ENCODE results near the gene CCNL1. TPM values are rescaled to one million over a fixed set of nuclear protein-coding genes. Genes with fewer than 3 reads are reported as not detected.

CCNL1 gene
- total and polyA plus RNA-seq, 2 donors (not counting 3 experiments of a cell fraction or from before 2014, with no cell fraction given): 119 to 137 TPM

DNA sequence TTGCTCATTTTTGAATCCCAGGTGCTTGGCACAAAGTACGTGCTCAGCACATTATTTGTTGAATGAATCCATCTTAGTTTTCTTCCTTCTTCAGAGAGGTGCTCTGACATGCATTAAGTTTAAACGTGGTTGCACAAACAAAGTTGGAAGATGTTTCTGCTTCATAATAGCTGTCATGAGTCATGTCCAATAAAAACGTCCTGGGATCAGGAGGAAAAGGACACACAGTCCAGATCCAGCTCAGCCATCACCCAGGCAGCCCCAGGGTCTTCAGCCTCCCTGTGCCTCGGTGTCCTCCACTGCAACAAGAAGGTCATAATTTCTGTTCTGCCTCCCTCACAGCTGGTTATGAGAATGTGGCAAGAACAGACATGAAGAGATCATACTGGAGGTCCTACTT is 55.4 kb downstream of the CCNL1 start:
- Histone ChIP-seq H3K36me3 (ENCODE audit: control insufficient read depth in 2 of 2, extremely low read depth in 1 of 2, insufficient read depth in 2 of 2, low read length in 2 of 2) (no peaks in the 10 kb centered on the region), H3K9me1 (replicated peaks; ENCODE audit: control insufficient read depth, extremely low read depth, insufficient read depth, low read length) (no peaks in the 10 kb centered on the region), H3K27ac (ENCODE audit: insufficient read depth, low read depth, low read length) (no peak overlapping the region), H3K9ac (replicated peaks; ENCODE audit: extremely low read depth, insufficient read depth, low read length) (no peak overlapping the region), H4K20me1 (replicated peaks; ENCODE audit: control insufficient read depth, extremely low read depth, insufficient read depth, low read length) (no peaks in the 10 kb centered on the region), H3K27me3 (ENCODE audit: control insufficient read depth in 2 of 2, insufficient read depth in 2 of 2, low read length in 2 of 2) (no peaks in the 10 kb centered on the region), H2AFZ (ENCODE audit: low read depth, low read length) (no peak overlapping the region), H3K79me2 (ENCODE audit: control insufficient read depth, insufficient read depth, low read length) (no peaks in the 10 kb centered on the region), H3K4me1 (ENCODE audit: control insufficient read depth, extremely low read depth, insufficient read depth, low read length) (no peaks in the 10 kb centered on the region), H3K9me3 (replicated peaks; ENCODE audit: control insufficient read depth, insufficient read depth, low read length) (no peaks in the 10 kb centered on the region), H3K4me2 (ENCODE audit: insufficient read depth, low read length) (no peak overlapping the region), H3K4me3 (replicated peaks in 1 of 3; ENCODE audit: insufficient read depth in 1 of 3, low read depth in 1 of 3, low read length in 3 of 3) (no peak overlapping the region)
- TF ChIP-seq FOS (IDR thresholded peaks at IDR 0.05; ENCODE audit: borderline replicate concordance, insufficient read depth, low read length): no peak
- TF ChIP-seq MYC (IDR thresholded peaks at IDR 0.05; ENCODE audit: low read depth, low read length): no peak
- TF ChIP-seq GATA2 (IDR thresholded peaks at IDR 0.05; ENCODE audit: insufficient read depth, insufficient read length, low read depth, low read length): no peak
- no peak for TF ChIP-seq POLR2A (IDR thresholded peaks at IDR 0.05; ENCODE audit: low read depth, low read length)
- TF ChIP-seq, protein P1, sequence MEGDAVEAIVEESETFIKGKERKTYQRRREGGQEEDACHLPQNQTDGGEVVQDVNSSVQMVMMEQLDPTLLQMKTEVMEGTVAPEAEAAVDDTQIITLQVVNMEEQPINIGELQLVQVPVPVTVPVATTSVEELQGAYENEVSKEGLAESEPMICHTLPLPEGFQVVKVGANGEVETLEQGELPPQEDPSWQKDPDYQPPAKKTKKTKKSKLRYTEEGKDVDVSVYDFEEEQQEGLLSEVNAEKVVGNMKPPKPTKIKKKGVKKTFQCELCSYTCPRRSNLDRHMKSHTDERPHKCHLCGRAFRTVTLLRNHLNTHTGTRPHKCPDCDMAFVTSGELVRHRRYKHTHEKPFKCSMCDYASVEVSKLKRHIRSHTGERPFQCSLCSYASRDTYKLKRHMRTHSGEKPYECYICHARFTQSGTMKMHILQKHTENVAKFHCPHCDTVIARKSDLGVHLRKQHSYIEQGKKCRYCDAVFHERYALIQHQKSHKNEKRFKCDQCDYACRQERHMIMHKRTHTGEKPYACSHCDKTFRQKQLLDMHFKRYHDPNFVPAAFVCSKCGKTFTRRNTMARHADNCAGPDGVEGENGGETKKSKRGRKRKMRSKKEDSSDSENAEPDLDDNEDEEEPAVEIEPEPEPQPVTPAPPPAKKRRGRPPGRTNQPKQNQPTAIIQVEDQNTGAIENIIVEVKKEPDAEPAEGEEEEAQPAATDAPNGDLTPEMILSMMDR (IDR thresholded peaks at IDR 0.05; ENCODE audit: extremely low read depth in 1 of 2, insufficient read depth in 1 of 2, low read depth in 1 of 2, low read length in 2 of 2): no peak
- TF ChIP-seq POLR2AphosphoS5 (IDR thresholded peaks at IDR 0.05; ENCODE audit: insufficient read depth, low read depth, low read length): no peak
- no peak for TF ChIP-seq EZH2 (IDR thresholded peaks at IDR 0.05; ENCODE audit: borderline replicate concordance, low read depth, low read length, severe bottlenecking)
- no peak for TF ChIP-seq JUN (IDR thresholded peaks at IDR 0.05; ENCODE audit: borderline replicate concordance, insufficient read depth, insufficient read length, low read depth)
- TF ChIP-seq, protein P2, sequence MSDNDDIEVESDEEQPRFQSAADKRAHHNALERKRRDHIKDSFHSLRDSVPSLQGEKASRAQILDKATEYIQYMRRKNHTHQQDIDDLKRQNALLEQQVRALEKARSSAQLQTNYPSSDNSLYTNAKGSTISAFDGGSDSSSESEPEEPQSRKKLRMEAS (IDR thresholded peaks at IDR 0.05; ENCODE audit: insufficient read depth, insufficient read length): no peak
- dilution Hi-C loops (cut with MboI; ENCODE audit: extremely low pct_ligation_motif_present, low sequenced_read_pairs) (no loop called here), intact Hi-C loops (cut with micrococcal nuclease) (no loop called here)
- ChIA-PET CTCF (interaction anchor here (0.8 to 2.2 kb wide), 2 partner anchors 9 to 15 kb away, joined by 5 to 12 read pairs; no protein-coding TSS in a partner anchor), POLR2A (no interaction called here)
- FAIRE-seq (no peak), DNase-seq (ENCODE audit: low read depth, low spot score) (no peak)
- no TSS peak for BruUV-seq (replicated peaks)

Data from endothelial cell of umbilical vein (primary cell).